HEK293 (cell line): Measurements from ENCODE around the gene CIART.

ENCODE experiments used
- GLIS1 ChIP-seq: fragments of 450-650 bp; formaldehyde crosslinking; IDR thresholded peaks from 2 replicates; pipeline ENCODE4 v1.5.1; 2016; ENCODE audit warnings: missing biosample characterization, missing genetic modification characterization
- GLIS2 ChIP-seq: fragments of 450-650 bp; formaldehyde crosslinking; IDR thresholded peaks from 2 replicates; pipeline ENCODE4 v1.5.1; 2016; ENCODE audit warnings: missing biosample characterization, missing genetic modification characterization
- HOXA7 ChIP-seq: sonication (generic); formaldehyde crosslinking; IDR thresholded peaks from 2 replicates; pipeline ENCODE4 v1.8.1; 2022; ENCODE audit warnings: missing genetic modification reagents, borderline replicate concordance
- KLF1 ChIP-seq: fragments of 450-650 bp; formaldehyde crosslinking; IDR thresholded peaks from 2 replicates; pipeline ENCODE4 v1.5.1; 2016; ENCODE audit warnings: missing biosample characterization, missing genetic modification characterization
- KLF10 ChIP-seq: fragments of 450-650 bp; IDR thresholded peaks from 2 replicates; pipeline ENCODE4 v1.5.1; 2018; ENCODE audit warnings: missing biosample characterization, mild to moderate bottlenecking, missing genetic modification characterization
- KLF8 ChIP-seq: fragments of 450-650 bp; formaldehyde crosslinking; IDR thresholded peaks from 2 replicates; pipeline ENCODE4 v1.5.1; 2016; ENCODE audit warnings: missing biosample characterization, missing genetic modification characterization
- MZF1 ChIP-seq: fragments of 450-650 bp; formaldehyde crosslinking; IDR thresholded peaks from 2 replicates; pipeline ENCODE4 v1.5.1; 2017; ENCODE audit warnings: missing biosample characterization, missing genetic modification characterization, borderline replicate concordance
- SETDB1 ChIP-seq: IDR thresholded peaks from one replicate; pipeline ENCODE4 v1.6.1; 2017; ENCODE audit warnings: mild to moderate bottlenecking, low read length, moderate library complexity, mixed read lengths; ENCODE audit not compliant: insufficient read length
- SP2 ChIP-seq: fragments of 450-650 bp; formaldehyde crosslinking; IDR thresholded peaks from 2 replicates; pipeline ENCODE4 v1.5.1; 2016; ENCODE audit warnings: missing biosample characterization, missing genetic modification characterization
- ZBTB48 ChIP-seq: fragments of 450-650 bp; formaldehyde crosslinking; IDR thresholded peaks from 2 replicates; pipeline ENCODE4 v1.5.1; 2016; ENCODE audit warnings: missing biosample characterization, missing genetic modification characterization
- ZNF324 ChIP-seq: fragments of 450-650 bp; formaldehyde crosslinking; IDR thresholded peaks from 2 replicates; pipeline ENCODE4 v1.5.1; 2016; ENCODE audit warnings: missing biosample characterization, missing genetic modification characterization
- ZNF416 ChIP-seq: fragments of 450-650 bp; formaldehyde crosslinking; IDR thresholded peaks from 2 replicates; pipeline ENCODE4 v1.5.1; 2016; ENCODE audit warnings: missing biosample characterization, missing genetic modification characterization
- ZNF473 ChIP-seq: fragments of 450-650 bp; formaldehyde crosslinking; IDR thresholded peaks from 2 replicates; pipeline ENCODE4 v1.5.1; 2017; ENCODE audit warnings: missing biosample characterization, missing genetic modification characterization
- ZNF830 ChIP-seq: fragments of 450-650 bp; IDR thresholded peaks from 2 replicates; pipeline ENCODE4 v1.5.0; 2018; ENCODE audit warnings: missing biosample characterization, missing genetic modification characterization, low read depth, mild to moderate bottlenecking, moderate library complexity
- ZNF843 ChIP-seq: fragments of 450-650 bp; formaldehyde crosslinking; IDR thresholded peaks from 2 replicates; pipeline ENCODE4 v1.5.1; 2016; ENCODE audit warnings: missing biosample characterization, missing genetic modification characterization
- TF ChIP-seq, protein P1 (sequence below): fragments of 450-650 bp; formaldehyde crosslinking; IDR thresholded peaks from 2 replicates; pipeline ENCODE4 v1.5.1; 2016; ENCODE audit warnings: missing biosample characterization, missing genetic modification characterization, low read depth
- TF ChIP-seq, protein P2 (sequence below): fragments of 450-650 bp; formaldehyde crosslinking; IDR thresholded peaks from 2 replicates; pipeline ENCODE4 v1.5.1; 2016; ENCODE audit warnings: missing biosample characterization, missing genetic modification characterization
- TF ChIP-seq, protein P3 (sequence below): fragments of 450-650 bp; formaldehyde crosslinking; IDR thresholded peaks from 2 replicates; pipeline ENCODE4 v1.5.1; 2017; ENCODE audit warnings: missing biosample characterization, missing genetic modification characterization
- TF ChIP-seq, protein P4 (sequence below): fragments of 450-650 bp; formaldehyde crosslinking; conservative IDR thresholded peaks from 2 replicates; pipeline ENCODE4 v1.5.1; 2016; ENCODE audit warnings: low read depth, missing biosample characterization, missing genetic modification characterization
- TF ChIP-seq, protein P5 (sequence below): fragments of 450-650 bp; IDR thresholded peaks from 2 replicates; pipeline ENCODE4 v1.5.1; 2018; ENCODE audit warnings: missing biosample characterization, mild to moderate bottlenecking, missing genetic modification characterization
- TF ChIP-seq, protein P6 (sequence below): fragments of 450-650 bp; formaldehyde crosslinking; optimal IDR thresholded peaks from 2 replicates; pipeline ENCODE3; 2016; ENCODE audit warnings: missing biosample characterization, mild to moderate bottlenecking, missing genetic modification characterization

CIART gene

DNA sequence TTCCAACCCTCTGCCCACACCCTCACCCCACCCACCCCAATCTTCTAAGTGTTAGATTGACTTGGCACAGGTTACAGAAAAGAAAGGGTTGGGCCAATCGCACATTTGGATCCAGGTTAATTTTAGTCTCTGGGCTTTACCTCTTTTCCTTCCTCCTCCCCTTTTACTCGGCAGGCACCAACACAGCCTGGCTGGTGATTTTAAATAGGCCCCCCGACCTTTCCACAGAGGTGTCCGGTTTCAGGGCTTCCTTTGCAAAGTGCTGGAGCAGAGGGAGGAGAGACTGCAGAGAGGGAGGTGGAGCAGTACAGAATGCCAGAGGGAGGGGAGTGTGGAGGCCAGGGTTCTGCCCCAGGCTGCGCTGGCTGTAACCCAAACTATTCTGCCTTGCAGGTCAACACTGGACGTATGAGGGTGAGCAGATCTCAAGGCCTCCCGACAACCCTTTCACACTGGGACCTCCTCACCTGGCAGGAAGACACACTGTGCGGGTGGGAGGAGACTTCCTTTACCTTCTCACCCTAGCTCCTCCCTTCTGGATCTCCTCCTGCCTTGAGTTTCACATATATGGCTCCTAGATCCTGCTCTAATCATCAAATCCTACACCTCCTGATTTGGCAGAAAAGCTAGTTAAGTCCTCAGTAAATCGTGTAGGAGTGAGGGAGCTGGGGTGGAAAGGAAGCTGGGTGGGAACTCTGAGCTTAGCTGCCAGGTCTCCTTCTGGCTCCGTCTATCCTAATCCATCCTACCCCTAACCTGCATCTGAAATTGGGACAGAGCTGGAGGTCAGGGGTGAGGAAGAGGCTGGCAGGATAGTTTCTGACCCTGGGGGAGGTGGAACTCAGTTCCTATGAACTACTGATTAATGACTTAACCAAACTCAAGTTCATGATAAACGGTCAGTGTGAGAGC, 22.3 kb upstream of the CIART start (continued):
- TF ChIP-seq, protein P1, sequence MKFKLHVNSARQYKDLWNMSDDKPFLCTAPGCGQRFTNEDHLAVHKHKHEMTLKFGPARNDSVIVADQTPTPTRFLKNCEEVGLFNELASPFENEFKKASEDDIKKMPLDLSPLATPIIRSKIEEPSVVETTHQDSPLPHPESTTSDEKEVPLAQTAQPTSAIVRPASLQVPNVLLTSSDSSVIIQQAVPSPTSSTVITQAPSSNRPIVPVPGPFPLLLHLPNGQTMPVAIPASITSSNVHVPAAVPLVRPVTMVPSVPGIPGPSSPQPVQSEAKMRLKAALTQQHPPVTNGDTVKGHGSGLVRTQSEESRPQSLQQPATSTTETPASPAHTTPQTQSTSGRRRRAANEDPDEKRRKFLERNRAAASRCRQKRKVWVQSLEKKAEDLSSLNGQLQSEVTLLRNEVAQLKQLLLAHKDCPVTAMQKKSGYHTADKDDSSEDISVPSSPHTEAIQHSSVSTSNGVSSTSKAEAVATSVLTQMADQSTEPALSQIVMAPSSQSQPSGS, result no peak
- TF ChIP-seq KLF8 (tag by site-specific recombination) (no peak), ZBTB48 (no peak), HOXA7 (CRISPR knock-in tag) (no peak), MZF1 (no peak), SP2 (peak; percentile 52), ZNF324 (tag by site-specific recombination) (no peak), SETDB1 (no peak), ZNF416 (tag by site-specific recombination) (no peak), ZNF843 (tag by site-specific recombination) (no peak), GLIS1 (tag by site-specific recombination) (peak; percentile 56; the same call in 1 of the 2 replicates), KLF1 (tag by site-specific recombination) (peak; percentile 23; the same call in 1 of the 2 replicates), ZNF473 (no peak), GLIS2 (peak; percentile 79), KLF10 (tag by site-specific recombination) (no peak), ZNF830 (tag by site-specific recombination) (no peak)
- TF ChIP-seq, protein P2, sequence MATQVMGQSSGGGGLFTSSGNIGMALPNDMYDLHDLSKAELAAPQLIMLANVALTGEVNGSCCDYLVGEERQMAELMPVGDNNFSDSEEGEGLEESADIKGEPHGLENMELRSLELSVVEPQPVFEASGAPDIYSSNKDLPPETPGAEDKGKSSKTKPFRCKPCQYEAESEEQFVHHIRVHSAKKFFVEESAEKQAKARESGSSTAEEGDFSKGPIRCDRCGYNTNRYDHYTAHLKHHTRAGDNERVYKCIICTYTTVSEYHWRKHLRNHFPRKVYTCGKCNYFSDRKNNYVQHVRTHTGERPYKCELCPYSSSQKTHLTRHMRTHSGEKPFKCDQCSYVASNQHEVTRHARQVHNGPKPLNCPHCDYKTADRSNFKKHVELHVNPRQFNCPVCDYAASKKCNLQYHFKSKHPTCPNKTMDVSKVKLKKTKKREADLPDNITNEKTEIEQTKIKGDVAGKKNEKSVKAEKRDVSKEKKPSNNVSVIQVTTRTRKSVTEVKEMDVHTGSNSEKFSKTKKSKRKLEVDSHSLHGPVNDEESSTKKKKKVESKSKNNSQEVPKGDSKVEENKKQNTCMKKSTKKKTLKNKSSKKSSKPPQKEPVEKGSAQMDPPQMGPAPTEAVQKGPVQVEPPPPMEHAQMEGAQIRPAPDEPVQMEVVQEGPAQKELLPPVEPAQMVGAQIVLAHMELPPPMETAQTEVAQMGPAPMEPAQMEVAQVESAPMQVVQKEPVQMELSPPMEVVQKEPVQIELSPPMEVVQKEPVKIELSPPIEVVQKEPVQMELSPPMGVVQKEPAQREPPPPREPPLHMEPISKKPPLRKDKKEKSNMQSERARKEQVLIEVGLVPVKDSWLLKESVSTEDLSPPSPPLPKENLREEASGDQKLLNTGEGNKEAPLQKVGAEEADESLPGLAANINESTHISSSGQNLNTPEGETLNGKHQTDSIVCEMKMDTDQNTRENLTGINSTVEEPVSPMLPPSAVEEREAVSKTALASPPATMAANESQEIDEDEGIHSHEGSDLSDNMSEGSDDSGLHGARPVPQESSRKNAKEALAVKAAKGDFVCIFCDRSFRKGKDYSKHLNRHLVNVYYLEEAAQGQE (tag by site-specific recombination), result no peak
- TF ChIP-seq, protein P3, sequence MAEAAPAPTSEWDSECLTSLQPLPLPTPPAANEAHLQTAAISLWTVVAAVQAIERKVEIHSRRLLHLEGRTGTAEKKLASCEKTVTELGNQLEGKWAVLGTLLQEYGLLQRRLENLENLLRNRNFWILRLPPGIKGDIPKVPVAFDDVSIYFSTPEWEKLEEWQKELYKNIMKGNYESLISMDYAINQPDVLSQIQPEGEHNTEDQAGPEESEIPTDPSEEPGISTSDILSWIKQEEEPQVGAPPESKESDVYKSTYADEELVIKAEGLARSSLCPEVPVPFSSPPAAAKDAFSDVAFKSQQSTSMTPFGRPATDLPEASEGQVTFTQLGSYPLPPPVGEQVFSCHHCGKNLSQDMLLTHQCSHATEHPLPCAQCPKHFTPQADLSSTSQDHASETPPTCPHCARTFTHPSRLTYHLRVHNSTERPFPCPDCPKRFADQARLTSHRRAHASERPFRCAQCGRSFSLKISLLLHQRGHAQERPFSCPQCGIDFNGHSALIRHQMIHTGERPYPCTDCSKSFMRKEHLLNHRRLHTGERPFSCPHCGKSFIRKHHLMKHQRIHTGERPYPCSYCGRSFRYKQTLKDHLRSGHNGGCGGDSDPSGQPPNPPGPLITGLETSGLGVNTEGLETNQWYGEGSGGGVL (tag by site-specific recombination), result peak; percentile 95
- TF ChIP-seq, protein P4, sequence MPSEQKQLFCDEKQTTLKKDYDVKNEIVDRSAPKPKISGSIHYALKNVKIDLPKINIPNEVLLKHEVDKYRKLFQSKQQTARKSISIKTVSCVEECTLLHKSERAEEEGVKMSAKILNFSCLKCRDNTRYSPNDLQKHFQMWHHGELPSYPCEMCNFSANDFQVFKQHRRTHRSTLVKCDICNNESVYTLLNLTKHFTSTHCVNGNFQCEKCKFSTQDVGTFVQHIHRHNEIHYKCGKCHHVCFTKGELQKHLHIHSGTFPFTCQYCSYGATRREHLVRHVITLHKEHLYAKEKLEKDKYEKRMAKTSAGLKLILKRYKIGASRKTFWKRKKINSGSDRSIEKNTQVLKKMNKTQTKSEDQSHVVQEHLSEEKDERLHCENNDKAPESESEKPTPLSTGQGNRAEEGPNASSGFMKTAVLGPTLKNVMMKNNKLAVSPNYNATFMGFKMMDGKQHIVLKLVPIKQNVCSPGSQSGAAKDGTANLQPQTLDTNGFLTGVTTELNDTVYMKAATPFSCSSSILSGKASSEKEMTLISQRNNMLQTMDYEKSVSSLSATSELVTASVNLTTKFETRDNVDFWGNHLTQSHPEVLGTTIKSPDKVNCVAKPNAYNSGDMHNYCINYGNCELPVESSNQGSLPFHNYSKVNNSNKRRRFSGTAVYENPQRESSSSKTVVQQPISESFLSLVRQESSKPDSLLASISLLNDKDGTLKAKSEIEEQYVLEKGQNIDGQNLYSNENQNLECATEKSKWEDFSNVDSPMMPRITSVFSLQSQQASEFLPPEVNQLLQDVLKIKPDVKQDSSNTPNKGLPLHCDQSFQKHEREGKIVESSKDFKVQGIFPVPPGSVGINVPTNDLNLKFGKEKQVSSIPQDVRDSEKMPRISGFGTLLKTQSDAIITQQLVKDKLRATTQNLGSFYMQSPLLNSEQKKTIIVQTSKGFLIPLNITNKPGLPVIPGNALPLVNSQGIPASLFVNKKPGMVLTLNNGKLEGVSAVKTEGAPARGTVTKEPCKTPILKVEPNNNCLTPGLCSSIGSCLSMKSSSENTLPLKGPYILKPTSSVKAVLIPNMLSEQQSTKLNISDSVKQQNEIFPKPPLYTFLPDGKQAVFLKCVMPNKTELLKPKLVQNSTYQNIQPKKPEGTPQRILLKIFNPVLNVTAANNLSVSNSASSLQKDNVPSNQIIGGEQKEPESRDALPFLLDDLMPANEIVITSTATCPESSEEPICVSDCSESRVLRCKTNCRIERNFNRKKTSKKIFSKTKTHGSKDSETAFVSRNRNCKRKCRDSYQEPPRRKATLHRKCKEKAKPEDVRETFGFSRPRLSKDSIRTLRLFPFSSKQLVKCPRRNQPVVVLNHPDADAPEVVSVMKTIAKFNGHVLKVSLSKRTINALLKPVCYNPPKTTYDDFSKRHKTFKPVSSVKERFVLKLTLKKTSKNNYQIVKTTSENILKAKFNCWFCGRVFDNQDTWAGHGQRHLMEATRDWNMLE (tag by site-specific recombination), result no peak
- TF ChIP-seq, protein P5, sequence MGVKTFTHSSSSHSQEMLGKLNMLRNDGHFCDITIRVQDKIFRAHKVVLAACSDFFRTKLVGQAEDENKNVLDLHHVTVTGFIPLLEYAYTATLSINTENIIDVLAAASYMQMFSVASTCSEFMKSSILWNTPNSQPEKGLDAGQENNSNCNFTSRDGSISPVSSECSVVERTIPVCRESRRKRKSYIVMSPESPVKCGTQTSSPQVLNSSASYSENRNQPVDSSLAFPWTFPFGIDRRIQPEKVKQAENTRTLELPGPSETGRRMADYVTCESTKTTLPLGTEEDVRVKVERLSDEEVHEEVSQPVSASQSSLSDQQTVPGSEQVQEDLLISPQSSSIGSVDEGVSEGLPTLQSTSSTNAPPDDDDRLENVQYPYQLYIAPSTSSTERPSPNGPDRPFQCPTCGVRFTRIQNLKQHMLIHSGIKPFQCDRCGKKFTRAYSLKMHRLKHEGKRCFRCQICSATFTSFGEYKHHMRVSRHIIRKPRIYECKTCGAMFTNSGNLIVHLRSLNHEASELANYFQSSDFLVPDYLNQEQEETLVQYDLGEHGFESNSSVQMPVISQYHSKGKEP (tag by site-specific recombination), result no peak; the same call in 1 of the 2 replicates
- TF ChIP-seq, protein P6, sequence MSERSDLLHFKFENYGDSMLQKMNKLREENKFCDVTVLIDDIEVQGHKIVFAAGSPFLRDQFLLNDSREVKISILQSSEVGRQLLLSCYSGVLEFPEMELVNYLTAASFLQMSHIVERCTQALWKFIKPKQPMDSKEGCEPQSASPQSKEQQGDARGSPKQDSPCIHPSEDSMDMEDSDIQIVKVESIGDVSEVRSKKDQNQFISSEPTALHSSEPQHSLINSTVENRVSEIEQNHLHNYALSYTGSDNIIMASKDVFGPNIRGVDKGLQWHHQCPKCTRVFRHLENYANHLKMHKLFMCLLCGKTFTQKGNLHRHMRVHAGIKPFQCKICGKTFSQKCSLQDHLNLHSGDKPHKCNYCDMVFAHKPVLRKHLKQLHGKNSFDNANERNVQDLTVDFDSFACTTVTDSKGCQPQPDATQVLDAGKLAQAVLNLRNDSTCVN, result no peak
